Measurements from ENCODE around the gene FBXW11. TPM values are rescaled to one million over a fixed set of nuclear protein-coding genes. Genes with fewer than 3 reads are reported as not detected.
A peak's percentile ranks its signal among the peaks of the same experiment; 100 is the strongest.

Gene FBXW11
- polyA plus RNA-seq, 1 donor from 2014 or later: 103 TPM

DNA sequence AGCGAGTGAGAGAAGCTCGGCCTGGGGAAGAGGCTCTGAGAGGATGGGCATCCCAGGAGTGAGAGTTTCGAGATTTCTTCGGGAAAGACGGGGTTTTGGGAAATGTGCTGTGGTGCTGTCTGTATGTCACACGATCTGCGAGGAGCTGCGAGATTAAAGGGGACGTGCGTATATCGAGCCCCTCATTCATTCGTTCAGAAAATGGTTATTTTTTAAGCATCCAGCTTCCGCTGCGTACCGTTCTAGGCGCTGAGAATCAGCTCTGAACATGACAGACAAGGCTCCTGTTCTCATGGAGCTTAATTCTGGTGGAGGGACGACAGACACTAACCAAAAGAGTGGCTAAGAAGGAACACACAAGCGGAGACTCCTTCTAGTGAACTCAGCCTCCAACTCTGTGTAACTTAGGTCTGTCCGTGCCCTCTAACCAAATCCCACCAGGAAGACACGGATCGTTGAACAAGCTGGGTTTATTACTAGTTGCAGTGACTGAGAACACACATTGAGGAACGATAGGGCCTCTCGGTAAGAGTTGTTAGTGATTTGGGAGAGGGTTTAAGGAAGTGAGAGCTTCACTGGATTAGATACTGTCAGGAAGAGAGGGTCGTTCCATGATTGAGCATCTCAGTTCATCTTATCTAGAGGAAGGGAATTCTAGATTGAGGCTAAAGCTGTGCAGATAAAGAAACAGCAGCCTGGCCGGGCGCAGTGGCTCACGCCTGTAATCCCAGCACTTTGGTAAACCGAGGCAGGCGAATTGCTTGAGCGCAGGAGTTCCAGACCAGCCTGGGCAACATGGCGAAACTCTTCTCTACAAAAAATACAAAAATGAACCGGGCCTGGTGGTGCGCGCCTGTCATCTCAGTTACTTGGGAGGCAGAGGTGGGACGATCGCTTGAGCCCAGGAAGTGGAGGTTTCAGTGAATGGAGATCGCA is 1.0 kb upstream of the FBXW11 start:
- no peaks in the 10 kb centered on the region for H3K36me3 ChIP-seq (ENCODE audit: insufficient read depth, low read length)
- H3K27ac ChIP-seq (ENCODE audit: low read length): peak overlapping the region; percentile 96
- no peak for TF ChIP-seq TAF1 (IDR thresholded peaks at IDR 0.05; ENCODE audit: low read depth)
- TF ChIP-seq, protein P1, sequence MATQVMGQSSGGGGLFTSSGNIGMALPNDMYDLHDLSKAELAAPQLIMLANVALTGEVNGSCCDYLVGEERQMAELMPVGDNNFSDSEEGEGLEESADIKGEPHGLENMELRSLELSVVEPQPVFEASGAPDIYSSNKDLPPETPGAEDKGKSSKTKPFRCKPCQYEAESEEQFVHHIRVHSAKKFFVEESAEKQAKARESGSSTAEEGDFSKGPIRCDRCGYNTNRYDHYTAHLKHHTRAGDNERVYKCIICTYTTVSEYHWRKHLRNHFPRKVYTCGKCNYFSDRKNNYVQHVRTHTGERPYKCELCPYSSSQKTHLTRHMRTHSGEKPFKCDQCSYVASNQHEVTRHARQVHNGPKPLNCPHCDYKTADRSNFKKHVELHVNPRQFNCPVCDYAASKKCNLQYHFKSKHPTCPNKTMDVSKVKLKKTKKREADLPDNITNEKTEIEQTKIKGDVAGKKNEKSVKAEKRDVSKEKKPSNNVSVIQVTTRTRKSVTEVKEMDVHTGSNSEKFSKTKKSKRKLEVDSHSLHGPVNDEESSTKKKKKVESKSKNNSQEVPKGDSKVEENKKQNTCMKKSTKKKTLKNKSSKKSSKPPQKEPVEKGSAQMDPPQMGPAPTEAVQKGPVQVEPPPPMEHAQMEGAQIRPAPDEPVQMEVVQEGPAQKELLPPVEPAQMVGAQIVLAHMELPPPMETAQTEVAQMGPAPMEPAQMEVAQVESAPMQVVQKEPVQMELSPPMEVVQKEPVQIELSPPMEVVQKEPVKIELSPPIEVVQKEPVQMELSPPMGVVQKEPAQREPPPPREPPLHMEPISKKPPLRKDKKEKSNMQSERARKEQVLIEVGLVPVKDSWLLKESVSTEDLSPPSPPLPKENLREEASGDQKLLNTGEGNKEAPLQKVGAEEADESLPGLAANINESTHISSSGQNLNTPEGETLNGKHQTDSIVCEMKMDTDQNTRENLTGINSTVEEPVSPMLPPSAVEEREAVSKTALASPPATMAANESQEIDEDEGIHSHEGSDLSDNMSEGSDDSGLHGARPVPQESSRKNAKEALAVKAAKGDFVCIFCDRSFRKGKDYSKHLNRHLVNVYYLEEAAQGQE (IDR thresholded peaks at IDR 0.05; ENCODE audit: borderline replicate concordance): peak; percentile 76
- H3K79me2 ChIP-seq (replicated peaks; ENCODE audit: insufficient read depth, low read length): peaks cover 37% of the 10 kb centered on the region
- peak overlapping the region; percentile 96 for H3K9ac ChIP-seq (ENCODE audit: low read length)
- no peaks in the 10 kb centered on the region for H3K9me2 ChIP-seq (ENCODE audit: insufficient read depth, low read length)
- no peaks in the 10 kb centered on the region for H3K9me3 ChIP-seq (ENCODE audit: low read length)
- H2AFZ ChIP-seq (ENCODE audit: low read depth, low read length): peak overlapping the region; percentile 92
- peak overlapping the region; percentile 91 for H3K4me3 ChIP-seq (ENCODE audit: low read length)
- no peaks in the 10 kb centered on the region for H4K20me1 ChIP-seq (ENCODE audit: insufficient read depth)
- peak overlapping the region; percentile 94 for H3K4me2 ChIP-seq (ENCODE audit: low read length)
- no peaks in the 10 kb centered on the region for H3F3A ChIP-seq (ENCODE audit: insufficient read depth, low read length, poor library complexity, severe bottlenecking)
- H3K27me3 ChIP-seq (ENCODE audit: insufficient read depth, low read depth, low read length): no peaks in the 10 kb centered on the region

DNA sequence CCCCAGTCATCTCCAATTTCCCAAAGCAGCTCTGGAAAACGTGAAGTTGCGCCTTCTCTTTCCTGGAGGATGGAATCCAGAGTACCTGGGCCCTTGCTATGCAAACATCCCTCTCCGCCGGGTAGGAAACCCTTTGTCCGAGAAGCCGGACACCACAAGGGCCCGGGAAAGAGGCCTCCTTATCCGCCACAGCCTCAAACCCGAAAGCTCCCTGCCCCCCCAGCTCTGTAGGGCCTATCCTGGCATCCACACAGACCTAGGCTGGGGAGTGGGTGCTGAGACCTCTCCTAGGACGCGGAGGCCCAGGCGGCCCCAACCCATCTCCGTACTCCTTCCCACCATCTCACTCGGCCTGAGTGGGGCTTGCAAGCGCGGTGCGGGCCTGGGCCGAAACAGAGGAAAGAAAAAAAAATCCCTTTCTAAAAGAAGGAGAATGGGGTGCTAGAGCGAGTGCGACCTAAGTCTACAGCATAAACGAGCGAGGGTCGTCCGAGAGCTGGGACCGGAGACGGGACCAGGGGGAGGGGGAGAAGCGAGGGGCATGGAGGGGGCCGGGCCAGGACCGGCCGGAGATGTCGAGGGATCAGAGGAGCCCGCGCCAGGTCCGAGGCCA is 624 bp downstream of the FBXW11 start:
- no peaks in the 10 kb centered on the region for H3K9me3 ChIP-seq (ENCODE audit: low read length)
- H3K4me2 ChIP-seq (ENCODE audit: low read length): peak overlapping the region; percentile 70
- no peak for TF ChIP-seq SMC3 (conservative IDR thresholded peaks at IDR 0.05; ENCODE audit: poor library complexity)
- no peak for TF ChIP-seq TAF1 (IDR thresholded peaks at IDR 0.05; ENCODE audit: low read depth)
- TF ChIP-seq, protein P1 (IDR thresholded peaks at IDR 0.05; ENCODE audit: borderline replicate concordance): peak; percentile 54
- peak overlapping the region; percentile 96 for H3K27ac ChIP-seq (ENCODE audit: low read length)
- H3F3A ChIP-seq (ENCODE audit: insufficient read depth, low read length, poor library complexity, severe bottlenecking): no peaks in the 10 kb centered on the region
- no peaks in the 10 kb centered on the region for H3K36me3 ChIP-seq (ENCODE audit: insufficient read depth, low read length)
- H3K4me3 ChIP-seq (ENCODE audit: low read length): peak overlapping the region; percentile 91
- H3K27me3 ChIP-seq (ENCODE audit: insufficient read depth, low read depth, low read length): no peaks in the 10 kb centered on the region
- no peaks in the 10 kb centered on the region for H4K20me1 ChIP-seq (ENCODE audit: insufficient read depth)
- H3K9me2 ChIP-seq (ENCODE audit: insufficient read depth, low read length): no peaks in the 10 kb centered on the region
- peak overlapping the region; percentile 79 for H2AFZ ChIP-seq (ENCODE audit: low read depth, low read length)
- H3K79me2 ChIP-seq (replicated peaks; ENCODE audit: insufficient read depth, low read length): peaks cover 54% of the 10 kb centered on the region
- H3K9ac ChIP-seq (ENCODE audit: low read length): peak overlapping the region; percentile 96
